Epidermal melanocyte (primary cell): ENCODE measurements around the gene SEC63.
A peak's percentile ranks its signal among the peaks of the same experiment; 100 is the strongest.

Source experiments
- DNase-seq: peaks from one replicate; pipeline ENCODE4 v3.0.0; 2011; ENCODE audit warnings: low spot score; ENCODE audit not compliant: insufficient read length

Gene SEC63

DNA sequence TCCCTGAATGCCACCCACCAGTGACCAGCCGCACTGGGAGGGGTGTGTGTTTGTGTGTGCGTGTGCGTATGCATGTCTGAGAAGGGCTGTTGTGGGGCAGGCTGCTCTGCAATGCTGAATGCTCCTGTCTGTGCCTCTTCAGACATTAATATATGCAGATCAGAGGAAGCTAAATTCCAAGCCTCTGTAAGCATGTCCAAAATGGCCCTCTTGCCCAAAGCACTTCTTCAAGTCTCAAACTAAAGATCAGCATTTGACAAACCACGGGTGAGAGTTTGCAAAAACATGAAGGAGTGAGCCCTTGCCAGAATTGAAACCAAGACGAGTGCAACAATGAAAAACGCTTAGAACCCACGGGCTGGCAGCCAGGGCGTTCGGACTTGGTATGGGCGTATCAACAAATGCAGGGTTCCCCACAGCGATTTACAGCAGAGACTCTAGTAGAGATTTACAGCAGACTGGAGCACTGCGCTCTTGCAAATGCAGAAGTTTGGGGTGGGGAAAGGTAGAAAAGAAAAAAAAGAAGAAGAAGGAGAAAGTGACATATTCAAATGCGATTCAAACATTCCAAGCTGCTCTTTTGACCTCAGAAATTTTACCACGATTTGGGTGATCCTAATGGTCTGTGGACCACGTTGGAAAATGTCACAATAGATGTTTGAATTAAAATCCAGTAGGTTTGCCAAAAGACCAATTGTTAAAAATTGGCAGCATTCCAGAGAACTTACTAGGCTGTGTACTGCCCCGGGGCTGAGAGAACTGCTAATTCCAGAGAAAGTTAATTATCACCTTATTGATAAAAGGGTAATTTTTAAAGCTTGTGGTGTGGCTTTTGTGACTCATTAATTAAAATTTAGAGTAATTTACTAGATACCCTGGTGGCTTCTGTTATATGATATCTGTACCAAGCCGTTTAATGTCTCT is 137.4 kb downstream of the SEC63 start:
- no peak for DNase-seq

DNA sequence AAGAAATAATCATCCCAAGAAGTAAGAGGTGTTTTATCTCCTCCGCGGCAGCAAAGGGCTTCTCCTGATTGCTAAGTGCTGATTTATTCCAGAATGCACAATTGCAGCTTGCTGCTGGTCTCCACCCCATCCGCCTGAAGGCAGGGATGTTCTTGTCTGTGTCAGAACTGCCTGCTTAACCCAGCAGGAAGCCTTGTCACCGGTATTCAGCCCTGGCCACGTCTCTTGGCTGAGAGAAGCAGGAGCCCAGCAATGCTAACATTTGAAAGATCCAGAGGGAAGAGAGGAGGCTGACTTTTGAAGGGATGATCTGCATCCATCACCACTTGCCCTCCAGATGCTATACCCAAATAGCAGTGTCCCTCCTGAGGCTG is 138.1 kb downstream of the SEC63 start:
- peak; percentile 46 for DNase-seq

- DNase-seq, result no peak
Measured at GRCh38 chr6:107819217-107819616, 138.8 kb downstream of the SEC63 start.

DNA sequence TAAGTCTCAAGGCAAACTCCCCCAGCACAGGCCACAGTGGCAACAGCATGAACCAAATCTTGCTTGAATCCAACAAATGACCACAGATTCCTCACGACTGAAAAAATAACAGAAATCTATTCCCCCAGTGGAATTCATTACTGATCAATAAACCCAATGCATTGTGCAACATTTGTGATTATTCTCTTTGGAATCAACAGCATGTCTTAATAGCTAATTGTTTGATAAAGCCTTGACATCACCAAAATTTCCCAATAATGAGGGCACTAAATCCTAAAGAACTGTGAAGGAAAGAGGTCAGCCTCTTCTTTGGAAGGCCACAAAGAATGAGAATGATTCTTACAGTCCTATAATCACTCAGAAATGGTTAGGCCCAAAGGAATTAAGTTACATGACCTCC is 139.7 kb downstream of the SEC63 start:
- DNase-seq, result no peak

- no peak for DNase-seq
Measured at GRCh38 chr6:107817784-107818183, 140.2 kb downstream of the SEC63 start.
